ENCODE results near the gene PCDHGC5.

- TF ChIP-seq EZH2 (IDR thresholded peaks at IDR 0.05; ENCODE audit: insufficient read depth, poor library complexity, severe bottlenecking) (no peak), EZH2phosphoT487 (IDR thresholded peaks at IDR 0.05; ENCODE audit: insufficient read depth, low read depth) (no peak)
Observed at GRCh38 chr5:141508798-141509611, 20.1 kb downstream of the PCDHGC5 start.
